ENCODE data around the gene CBARP.
"Not testable (repeated sequence)": the region's sequence is repeated elsewhere in the genome, so short reads cannot be mapped to it uniquely, and the experiment has no call there.

- TF ChIP-seq YY1 (IDR thresholded peaks at IDR 0.05; ENCODE audit: insufficient read depth, insufficient read length); ZNF274 (IDR thresholded peaks at IDR 0.05; ENCODE audit: low read depth, low read length); SUZ12 (IDR thresholded peaks at IDR 0.05; ENCODE audit: extremely low read depth, insufficient read depth, insufficient read length): not testable (repeated sequence)
Measured at GRCh38 chr19:1200614-1201013, 37.2 kb downstream of the CBARP start.

Measured in NT2/D1 (cell line).